A673 (cell line): Measurements from ENCODE around the gene ABI1. TPM values are rescaled to one million over a fixed set of nuclear protein-coding genes. Genes with fewer than 3 reads are reported as not detected.

Experiments used
- BruUV-seq: library from RNA; stranded (reverse); fragments of 400-500 nt; replicated peaks from 2 replicates; lab custom pipeline; 2021; lab: Mats Ljungman, UMichigan
- CTCF ChIA-PET: fragments of 300-600 bp; sonication (Branson Sonifier 250); formaldehyde crosslinking; loops from one replicate; lab custom pipeline; 2022; ENCODE audit warnings: antibody characterized with exemption; lab: Charles Lee
- POLR2A ChIA-PET: fragments of 300-600 bp; sonication (Branson Sonifier 250); formaldehyde crosslinking; loops from one replicate; lab custom pipeline; 2022; ENCODE audit warnings: antibody characterized with exemption; ENCODE audit not compliant: low non-redundant PET; lab: Charles Lee
- DNase-seq: peaks from one replicate; pipeline ENCODE4 v3.0.0-alpha.2; 2015; ENCODE audit warnings: low spot score
- H3K27ac ChIP-seq: fragments of 200-600 bp; sonication (generic); 2 replicates; pipeline ENCODE4 v1.5.1; 2016; ENCODE audit warnings: mixed run types, low read depth, mild to moderate bottlenecking, mixed read lengths, antibody characterized with exemption, low read length; ENCODE audit not compliant: poor library complexity, severe bottlenecking
- H3K27me3 ChIP-seq: fragments of 200-600 bp; sonication (generic); replicated peaks from 2 replicates; pipeline ENCODE4 v1.6.1; 2017; ENCODE audit warnings: mixed run types, low read depth, mild to moderate bottlenecking, mixed read lengths, antibody characterized with exemption, low read length; ENCODE audit not compliant: insufficient read depth, poor library complexity
- H3K36me3 ChIP-seq: fragments of 200-600 bp; sonication (generic); 2 replicates; pipeline ENCODE4 v1.6.1; 2016; ENCODE audit warnings: mixed run types, mild to moderate bottlenecking, mixed read lengths, antibody characterized with exemption, low read length; ENCODE audit not compliant: insufficient read depth, poor library complexity, severe bottlenecking
- H3K4me1 ChIP-seq: fragments of 200-600 bp; sonication (generic); 2 replicates; pipeline ENCODE4 v1.6.1; 2017; ENCODE audit warnings: mixed run types, mild to moderate bottlenecking, mixed read lengths, antibody characterized with exemption, low read length; ENCODE audit not compliant: insufficient read depth, poor library complexity, severe bottlenecking
- H3K4me3 ChIP-seq: fragments of 200-600 bp; sonication (generic); 2 replicates; pipeline ENCODE4 v1.5.1; 2016; ENCODE audit warnings: low read depth, mixed run types, mild to moderate bottlenecking, mixed read lengths, low read length; ENCODE audit not compliant: poor library complexity, severe bottlenecking
- H3K9me3 ChIP-seq: fragments of 200-600 bp; sonication (generic); 2 replicates; pipeline ENCODE4 v1.6.1; 2016; ENCODE audit warnings: mixed run types, low read depth, mild to moderate bottlenecking, mixed read lengths, antibody characterized with exemption, low read length; ENCODE audit not compliant: poor library complexity, severe bottlenecking
- EZH2 ChIP-seq: fragments of 200-600 bp; sonication (generic); IDR thresholded peaks from 2 replicates; pipeline ENCODE4 v1.6.1; 2017; ENCODE audit warnings: borderline replicate concordance, low read depth, mild to moderate bottlenecking, mixed read lengths, antibody characterized with exemption, low read length; ENCODE audit not compliant: poor library complexity, severe bottlenecking
- intact Hi-C: fragments of 100-400 bp; cut with micrococcal nuclease; formaldehyde crosslinking; loops from one replicate; pipeline ENCODE4 v1.10.0; 2022; ENCODE audit not compliant: unreplicated experiment
- total RNA-seq: library from RNA; stranded (reverse); gene quantifications from 2 replicates; pipeline ENCODE4 v1.2.3, GENCODE V29; 2021
- TF ChIP-seq, protein P1 (sequence below): fragments of 300-800, 200-600 bp; sonication (generic); conservative IDR thresholded peaks from 2 replicates; pipeline ENCODE4 v1.5.1; 2017; ENCODE audit warnings: low read depth, mild to moderate bottlenecking, antibody characterized with exemption, low read length, moderate library complexity, mixed read lengths

ABI1 gene
- total RNA-seq, 1 experiment from 2014 or later = 70.5 TPM

DNA sequence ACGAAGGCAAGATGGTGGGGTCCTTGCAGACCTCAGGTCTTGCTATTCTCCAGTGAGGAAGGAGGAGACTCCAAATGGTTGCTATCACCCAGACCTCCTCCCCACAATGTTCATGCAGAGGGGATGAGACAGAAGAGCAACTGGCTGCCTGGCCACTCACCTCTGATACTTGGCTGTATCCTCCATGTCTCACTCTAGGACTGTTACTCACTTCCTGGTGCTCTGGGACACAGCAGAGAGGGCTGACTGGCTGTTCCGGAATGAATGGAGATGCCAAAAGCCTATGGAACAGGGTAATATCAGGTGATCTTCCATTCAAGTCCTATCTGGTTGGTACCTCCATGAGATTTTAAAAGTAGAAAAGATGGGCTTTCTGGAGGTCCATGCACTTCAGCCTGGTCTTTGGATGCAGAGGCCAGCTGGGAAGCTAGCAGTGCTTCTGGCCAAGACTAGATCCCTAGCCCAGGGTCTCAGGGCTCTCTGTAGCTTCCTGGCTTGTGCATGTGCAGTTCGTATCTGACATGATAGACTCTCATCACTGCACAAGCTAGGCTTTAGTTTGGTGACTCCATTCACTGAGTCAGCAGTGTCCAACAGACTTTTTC is 27.0 kb upstream of the ABI1 start:
- ChIA-PET POLR2A (no interaction called here), CTCF (no interaction called here)
- H3K4me3 ChIP-seq = no peak overlapping the region
- intact Hi-C loops = no loop called here
- H3K27ac ChIP-seq = no peak overlapping the region
- no peak for DNase-seq
- no peaks in the 10 kb centered on the region for H3K36me3 ChIP-seq
- BruUV-seq = no TSS peak
- no peaks in the 10 kb centered on the region for H3K9me3 ChIP-seq
- no peaks in the 10 kb centered on the region for H3K27me3 ChIP-seq
- TF ChIP-seq, protein P1, sequence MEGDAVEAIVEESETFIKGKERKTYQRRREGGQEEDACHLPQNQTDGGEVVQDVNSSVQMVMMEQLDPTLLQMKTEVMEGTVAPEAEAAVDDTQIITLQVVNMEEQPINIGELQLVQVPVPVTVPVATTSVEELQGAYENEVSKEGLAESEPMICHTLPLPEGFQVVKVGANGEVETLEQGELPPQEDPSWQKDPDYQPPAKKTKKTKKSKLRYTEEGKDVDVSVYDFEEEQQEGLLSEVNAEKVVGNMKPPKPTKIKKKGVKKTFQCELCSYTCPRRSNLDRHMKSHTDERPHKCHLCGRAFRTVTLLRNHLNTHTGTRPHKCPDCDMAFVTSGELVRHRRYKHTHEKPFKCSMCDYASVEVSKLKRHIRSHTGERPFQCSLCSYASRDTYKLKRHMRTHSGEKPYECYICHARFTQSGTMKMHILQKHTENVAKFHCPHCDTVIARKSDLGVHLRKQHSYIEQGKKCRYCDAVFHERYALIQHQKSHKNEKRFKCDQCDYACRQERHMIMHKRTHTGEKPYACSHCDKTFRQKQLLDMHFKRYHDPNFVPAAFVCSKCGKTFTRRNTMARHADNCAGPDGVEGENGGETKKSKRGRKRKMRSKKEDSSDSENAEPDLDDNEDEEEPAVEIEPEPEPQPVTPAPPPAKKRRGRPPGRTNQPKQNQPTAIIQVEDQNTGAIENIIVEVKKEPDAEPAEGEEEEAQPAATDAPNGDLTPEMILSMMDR = no peak
- no peak for TF ChIP-seq EZH2
- H3K4me1 ChIP-seq = no peaks in the 10 kb centered on the region

DNA sequence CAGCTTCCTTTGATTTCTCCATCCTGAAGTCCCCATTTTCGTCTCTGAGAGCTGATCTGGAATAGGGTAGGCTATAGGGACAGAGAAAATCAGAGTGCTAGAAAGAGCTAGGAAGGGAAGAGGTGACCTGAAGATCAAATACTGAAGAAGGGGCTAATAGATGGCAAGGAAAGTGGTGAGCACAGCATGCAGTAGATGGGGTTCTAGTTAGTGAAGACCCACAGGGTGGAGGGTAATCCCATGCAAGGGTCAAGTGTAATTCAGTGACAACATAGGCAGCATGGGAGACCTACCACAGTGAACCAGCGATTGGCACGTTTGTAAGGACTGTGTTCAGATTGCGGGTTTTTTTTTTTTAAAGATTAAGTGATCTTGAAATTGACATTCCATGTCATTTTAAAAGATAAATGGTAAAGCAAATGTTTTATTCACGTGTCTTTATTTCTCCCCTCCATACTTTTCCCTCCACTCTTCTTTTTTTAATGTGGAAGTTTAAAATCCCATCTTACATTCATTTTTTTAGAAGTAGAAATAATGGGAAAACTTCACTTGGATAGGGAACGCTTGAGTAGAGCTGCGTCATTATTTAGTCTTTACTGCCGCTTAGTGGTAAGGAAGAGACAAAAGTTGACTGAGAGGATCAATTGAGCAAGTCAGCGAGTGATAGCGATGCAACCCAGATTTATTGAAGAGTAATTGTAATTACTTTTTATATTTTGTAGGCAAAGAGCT is 21.0 kb upstream of the ABI1 start:
- POLR2A ChIA-PET = interaction anchor here (0.6 kb wide), 1 partner anchor 291 kb away, joined by 3 read pairs; no protein-coding TSS in a partner anchor
- H3K9me3 ChIP-seq = no peaks in the 10 kb centered on the region
- intact Hi-C loops = loop anchor here (2.0 to 5.0 kb wide), 4 partner anchors 155 to 547 kb away; no protein-coding TSS in a partner anchor
- peak; percentile 81 for DNase-seq
- CTCF ChIA-PET = interaction anchor here (0.7 to 2.2 kb wide), 5 partner anchors 21 to 862 kb away, joined by 3 to 19 read pairs (median 4); partner anchors contain the start of gene ABI1
- H3K4me3 ChIP-seq = peak overlapping the region; percentile 17
- TF ChIP-seq, protein P1 = peak; percentile 77
- TF ChIP-seq EZH2 = no peak
- no peaks in the 10 kb centered on the region for H3K4me1 ChIP-seq
- H3K27me3 ChIP-seq = no peaks in the 10 kb centered on the region
- BruUV-seq = no TSS peak
- H3K27ac ChIP-seq = no peak overlapping the region
- no peaks in the 10 kb centered on the region for H3K36me3 ChIP-seq

DNA sequence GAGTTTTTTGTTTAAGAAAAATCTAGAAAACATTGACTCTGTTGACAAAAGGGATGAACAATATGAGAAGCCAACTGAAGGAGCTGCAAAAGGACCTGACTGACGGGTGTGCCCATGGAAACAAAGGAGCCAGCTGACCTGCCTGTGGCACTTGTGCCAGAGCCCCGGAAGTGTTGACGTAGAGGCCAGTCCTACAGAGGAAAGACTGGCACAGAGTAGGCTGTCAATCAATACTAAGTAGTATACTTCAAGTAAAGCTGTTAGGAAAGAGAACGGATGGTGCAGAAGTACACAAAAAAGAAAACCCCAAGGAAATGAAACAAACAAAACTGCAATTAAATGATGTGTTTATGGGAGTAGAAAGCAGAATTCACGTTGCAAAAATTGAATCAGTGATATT is 19.0 kb upstream of the ABI1 start:
- intact Hi-C loops = loop anchor here (2.0 to 5.0 kb wide), 3 partner anchors 153 to 545 kb away; no protein-coding TSS in a partner anchor
- POLR2A ChIA-PET = no interaction called here
- H3K27ac ChIP-seq = no peak overlapping the region
- no peaks in the 10 kb centered on the region for H3K27me3 ChIP-seq
- H3K4me3 ChIP-seq = no peak overlapping the region
- no peaks in the 10 kb centered on the region for H3K4me1 ChIP-seq
- TF ChIP-seq EZH2 = no peak
- TF ChIP-seq, protein P1 = no peak
- DNase-seq = peak; percentile 10
- CTCF ChIA-PET = no interaction called here
- no TSS peak for BruUV-seq
- H3K36me3 ChIP-seq = no peaks in the 10 kb centered on the region
- H3K9me3 ChIP-seq = no peaks in the 10 kb centered on the region
